Measurements from ENCODE around the gene CDH4. TPM values are rescaled to one million over a fixed set of nuclear protein-coding genes. Genes with fewer than 3 reads are reported as not detected.
A peak's percentile ranks its signal among the peaks of the same experiment; 100 is the strongest.

The CDH4 gene
- total and polyA plus RNA-seq, 2 of the 4 experiments (the other 2 are of a cell fraction): 1.6 to 3.5 TPM

GRCh38 chr20:61562897-61563504 lies 310.9 kb downstream of the CDH4 start:
- Histone ChIP-seq H3K79me1 (ENCODE audit: low read depth in 1 of 2, low read length in 2 of 2) (no peaks in the 10 kb centered on the region; a peak in 1 of 4 replicates), H3K27me3 (ENCODE audit: control insufficient read depth, insufficient read depth, low read length) (no peaks in the 10 kb centered on the region), H4K20me1 (ENCODE audit: insufficient read depth, low read length) (no peaks in the 10 kb centered on the region), H2AFZ (replicated peaks; ENCODE audit: low read length, poor library complexity) (no peak overlapping the region), H2AK9ac (replicated peaks; ENCODE audit: low read depth, low read length, poor library complexity) (peak overlapping the region; percentile 31), H3K4me2 (ENCODE audit: low read depth, low read length) (no peak overlapping the region), H2BK20ac (ENCODE audit: low read depth, low read length) (no peak overlapping the region), H3K14ac (replicated peaks; ENCODE audit: low read depth, low read length) (no peak overlapping the region), H3K23ac (ENCODE audit: low read depth, low read length) (no peak overlapping the region), H3K56ac (ENCODE audit: extremely low read depth, insufficient read depth, low read length) (no peak overlapping the region), H3K9ac (ENCODE audit: low read depth, low read length) (no peak overlapping the region), H3K9me3 (ENCODE audit: control insufficient read depth, insufficient read depth, low read length) (no peaks in the 10 kb centered on the region), H4K8ac (ENCODE audit: low read depth in 2 of 2, low read length in 2 of 2) (no peak overlapping the region), H3K4me3 (ENCODE audit: insufficient read depth, low read depth, low read length) (no peak overlapping the region), H3K27ac (ENCODE audit: insufficient read depth, low read length) (no peak overlapping the region), H2AK5ac (ENCODE audit: low read depth, low read length) (no peak overlapping the region), H3K4ac (ENCODE audit: low read depth, low read length) (no peak overlapping the region), H2BK5ac (ENCODE audit: low read depth, low read length, poor library complexity, severe bottlenecking) (no peak overlapping the region), H2BK15ac (ENCODE audit: low read depth, low read length) (no peak overlapping the region), H3K18ac (ENCODE audit: low read depth, low read length) (no peak overlapping the region), H4K91ac (ENCODE audit: insufficient read depth, low read depth, low read length) (no peak overlapping the region), H2BK120ac (ENCODE audit: low read depth, low read length) (no peak overlapping the region), H3K36me3 (ENCODE audit: control insufficient read depth, insufficient read depth, low read length) (no peaks in the 10 kb centered on the region), H3K4me1 (ENCODE audit: control insufficient read depth, insufficient read depth, low read length) (no peaks in the 10 kb centered on the region), H3K9me1 (ENCODE audit: insufficient read depth, low read length) (no peaks in the 10 kb centered on the region; the same call in 1 of the 2 replicates), H4K5ac (ENCODE audit: low read depth, low read length) (no peak overlapping the region)
- dilution Hi-C loops (cut with HindIII; ENCODE audit: low sequenced_read_pairs, unreplicated experiment) (no loop called here), intact Hi-C loops (cut with micrococcal nuclease) (no loop called here), in situ Hi-C loops (cut with MboI; ENCODE audit: low sequenced_read_pairs) (no loop called here)
- POLR2A ChIA-PET (ENCODE audit: unreplicated experiment): no interaction called here
- CTCF ChIA-PET: no interaction called here
- DNase-seq: no peak
- 100% methylated on average over 2 of the region's 16 CpGs; no CpG with 5 or more reads in 1 of the 2 experiments for WGBS, 2 experiments (ENCODE audit: extremely low coverage in 2 of 2, insufficient read length in 1 of 2)
- no peak for ATAC-seq (ENCODE audit: low read depth)
- TF ChIP-seq BHLHE40 (IDR thresholded peaks at IDR 0.05; ENCODE audit: low read depth, low read length) (no peak), RAD21 (IDR thresholded peaks at IDR 0.05; ENCODE audit: low read length) (no peak), USF2 (IDR thresholded peaks at IDR 0.05; ENCODE audit: low read depth, low read length) (no peak), CTCF (conservative IDR thresholded peaks at IDR 0.05; ENCODE audit: low read depth, low read length) (no peak), ELK1 (IDR thresholded peaks at IDR 0.05; ENCODE audit: borderline replicate concordance, low read depth, low read length) (no peak), CHD1 (IDR thresholded peaks at IDR 0.05; ENCODE audit: low read depth, low read length) (no peak), MXI1 (IDR thresholded peaks at IDR 0.05; ENCODE audit: borderline replicate concordance, low read depth, low read length) (no peak), CEBPB (IDR thresholded peaks at IDR 0.05; ENCODE audit: low read depth, low read length) (no peak)
- no TSS peak for BruUV-seq (replicated peaks)

Measured in IMR-90 (cell line).